ENCODE results near the gene CYSLTR2. TPM values are rescaled to one million over a fixed set of nuclear protein-coding genes. Genes with fewer than 3 reads are reported as not detected.
"Not testable (repeated sequence)": the region's sequence is repeated elsewhere in the genome, so short reads cannot be mapped to it uniquely, and the experiment has no call there.

CYSLTR2 gene
- total RNA-seq, 4 donors from 2014 or later, result 0.80 to 1.2 (median 0.83) TPM; not detected in 1

- H3K4me1 ChIP-seq, result no peaks in the 10 kb centered on the region
- no peak overlapping the region for H3K4me3 ChIP-seq
- no peak for TF ChIP-seq POLR2A (IDR thresholded peaks at IDR 0.05)
- no peak for TF ChIP-seq CTCF (IDR thresholded peaks at IDR 0.05)
- H3K36me3 ChIP-seq, result no peaks in the 10 kb centered on the region
- no peaks in the 10 kb centered on the region for H3K27me3 ChIP-seq
- no peak for DNase-seq
- no peak overlapping the region for H3K27ac ChIP-seq
- H3K9me3 ChIP-seq, result no peaks in the 10 kb centered on the region
Observed at GRCh38 chr13:48661107-48661506, 7.4 kb downstream of the CYSLTR2 start.

GRCh38 chr13:48662226-48662625, 8.5 kb downstream of the CYSLTR2 start:
- Histone ChIP-seq H3K36me3 (no peaks in the 10 kb centered on the region), H3K4me3 (no peak overlapping the region), H3K27ac (no peak overlapping the region), H3K4me1 (no peaks in the 10 kb centered on the region), H3K27me3 (no peaks in the 10 kb centered on the region), H3K9me3 (no peaks in the 10 kb centered on the region)
- TF ChIP-seq POLR2A (IDR thresholded peaks at IDR 0.05), result no peak
- no peak for TF ChIP-seq CTCF (IDR thresholded peaks at IDR 0.05)
- DNase-seq, result no peak

GRCh38 chr13:48667136-48667535, 13.4 kb downstream of the CYSLTR2 start:
- Histone ChIP-seq H3K9me3 (no peaks in the 10 kb centered on the region), H3K4me3 (no peak overlapping the region), H3K27me3 (no peaks in the 10 kb centered on the region), H3K27ac (no peak overlapping the region), H3K36me3 (no peaks in the 10 kb centered on the region), H3K4me1 (no peaks in the 10 kb centered on the region)
- no peak for DNase-seq
- TF ChIP-seq POLR2A (IDR thresholded peaks at IDR 0.05) (no peak), CTCF (IDR thresholded peaks at IDR 0.05) (no peak)

- not testable (repeated sequence) for H3K9me3 ChIP-seq, H3K27me3 ChIP-seq, DNase-seq, H3K4me1 ChIP-seq, H3K36me3 ChIP-seq, H3K4me3 ChIP-seq, H3K27ac ChIP-seq
Observed at GRCh38 chr13:48671421-48671820, 17.7 kb downstream of the CYSLTR2 start.

GRCh38 chr13:48675247-48675646, 21.5 kb downstream of the CYSLTR2 start:
- Histone ChIP-seq H3K9me3 (peaks cover 0 to 3% (median 0%) of the 10 kb centered on the region in 4 donors), H3K27ac (no peak overlapping the region), H3K27me3 (no peaks in the 10 kb centered on the region), H3K36me3 (no peaks in the 10 kb centered on the region), H3K4me3 (no peak overlapping the region), H3K4me1 (no peaks in the 10 kb centered on the region)
- no peak for TF ChIP-seq POLR2A (IDR thresholded peaks at IDR 0.05)
- no peak for TF ChIP-seq CTCF (IDR thresholded peaks at IDR 0.05)
- no peak for DNase-seq

- Histone ChIP-seq H3K4me3 (no peak overlapping the region), H3K4me1 (no peaks in the 10 kb centered on the region), H3K27ac (no peak overlapping the region), H3K9me3 (peaks cover 0 to 3% (median 0%) of the 10 kb centered on the region in 4 donors), H3K36me3 (no peaks in the 10 kb centered on the region), H3K27me3 (no peaks in the 10 kb centered on the region)
- TF ChIP-seq POLR2A (IDR thresholded peaks at IDR 0.05), result no peak
- TF ChIP-seq CTCF (IDR thresholded peaks at IDR 0.05), result no peak
- no peak for DNase-seq
Observed at GRCh38 chr13:48678316-48678715, 24.6 kb downstream of the CYSLTR2 start.
